Endodermal cell (in vitro differentiated cells): ENCODE data around the gene ATXN10. TPM values are rescaled to one million over a fixed set of nuclear protein-coding genes. Genes with fewer than 3 reads are reported as not detected.

Source experiments
- DNase-seq: peaks from one replicate; pipeline ENCODE4 v3.0.0-alpha.2; 2017
- H3K27ac ChIP-seq: 2 replicates; pipeline ENCODE4 v1.5.1; 2013; ENCODE audit warnings: mild to moderate bottlenecking, low read depth, low read length, moderate library complexity
- H3K27me3 ChIP-seq: 2 replicates; pipeline ENCODE4 v1.6.1; 2013; ENCODE audit warnings: mild to moderate bottlenecking, low read length, moderate library complexity; ENCODE audit not compliant: insufficient read depth, control insufficient read depth, poor library complexity, severe bottlenecking
- H3K36me3 ChIP-seq: 2 replicates; pipeline ENCODE4 v1.7.0; 2013; ENCODE audit warnings: mild to moderate bottlenecking, low read length, moderate library complexity; ENCODE audit not compliant: control insufficient read depth, insufficient read depth
- H3K4me1 ChIP-seq: one replicate; pipeline ENCODE4 v1.7.0; 2013; ENCODE audit warnings: low read length; ENCODE audit not compliant: control insufficient read depth, insufficient read depth
- H3K4me3 ChIP-seq: 2 replicates; pipeline ENCODE4 v1.5.1; 2013; ENCODE audit warnings: mild to moderate bottlenecking, low read length, moderate library complexity
- H3K9ac ChIP-seq: 2 replicates; pipeline ENCODE4 v1.6.1; 2013; ENCODE audit warnings: mild to moderate bottlenecking, low read length, moderate library complexity; ENCODE audit not compliant: poor library complexity, severe bottlenecking; ENCODE audit errors: extremely low read depth
- H3K9me3 ChIP-seq: 2 replicates; pipeline ENCODE4 v1.6.1; 2013; ENCODE audit warnings: mild to moderate bottlenecking, low read length, moderate library complexity; ENCODE audit not compliant: control insufficient read depth
- H3K27ac Mint-ChIP-seq: 2 replicates; pipeline ENCODE4 v1.8.0; 2020; ENCODE audit warnings: mixed read lengths
- H3K27me3 Mint-ChIP-seq: 2 replicates; pipeline ENCODE4 v1.8.0; 2021; ENCODE audit warnings: mild to moderate bottlenecking, mixed read lengths; ENCODE audit not compliant: insufficient read depth
- H3K36me3 Mint-ChIP-seq: 2 replicates; pipeline ENCODE4 v1.8.0; 2020; ENCODE audit warnings: low read depth, mixed read lengths
- H3K4me1 Mint-ChIP-seq: 2 replicates; pipeline ENCODE4 v1.8.0; 2020; ENCODE audit warnings: mixed read lengths
- H3K4me3 Mint-ChIP-seq: 2 replicates; pipeline ENCODE4 v1.8.0; 2020; ENCODE audit warnings: mild to moderate bottlenecking, moderate library complexity, mixed read lengths
- H3K9me3 Mint-ChIP-seq: 2 replicates; pipeline ENCODE4 v1.8.0; 2020; ENCODE audit warnings: mild to moderate bottlenecking, mixed read lengths
- CTCF ChIP-seq: fragments of 200-600 bp; sonication (generic); conservative IDR thresholded peaks from 2 replicates; pipeline ENCODE4 v1.5.0; 2021; ENCODE audit warnings: antibody characterized with exemption, mild to moderate bottlenecking
- WGBS, 2 experiments: methylation state at CpG; one replicate each; pipeline versions ENCODE4 v1.1.5 to v1.1.7; 2013; ENCODE audit warnings: missing lambda C conversion rate in 2 of 2, mixed read lengths in 1 of 2; ENCODE audit not compliant: insufficient coverage in 1 of 2, insufficient read length in 1 of 2; 5-methylcytosine and 5-hydroxymethylcytosine counted together
- total RNA-seq, 2 donors: library from RNA; stranded (reverse); fragmentation: NEBNext Ultra II Directional in 1 of 2; extraction: Animal tissue kit (Norgen Biotek cat#: 25700) in 1 of 2; gene quantifications; 2 replicates in 1 of 2; 3 replicates in 1 of 2; pipeline ENCODE4 v1.2.1, GENCODE V29; 2021

Gene ATXN10
- total RNA-seq, 2 donors from 2014 or later = 223 to 266 TPM

- peaks cover 9% of the 10 kb centered on the region for H3K9me3 ChIP-seq
- H3K36me3 ChIP-seq = peaks cover 48% of the 10 kb centered on the region
- no peak overlapping the region for H3K27ac Mint-ChIP-seq
- H3K4me1 ChIP-seq = peaks cover 3% of the 10 kb centered on the region
- H3K4me1 Mint-ChIP-seq = peaks cover 4% of the 10 kb centered on the region
- H3K27me3 Mint-ChIP-seq = no peaks in the 10 kb centered on the region
- no peak for DNase-seq
- no peak overlapping the region for H3K9ac ChIP-seq
- H3K27me3 ChIP-seq = no peaks in the 10 kb centered on the region
- no peak overlapping the region for H3K27ac ChIP-seq
- no peak overlapping the region for H3K4me3 Mint-ChIP-seq
- no peaks in the 10 kb centered on the region for H3K9me3 Mint-ChIP-seq
- WGBS, 2 experiments = 93 to 98% methylated on average over 6 of the region's 6 CpGs
- H3K36me3 Mint-ChIP-seq = peaks cover 54% of the 10 kb centered on the region
- TF ChIP-seq CTCF = no peak
- no peak overlapping the region for H3K4me3 ChIP-seq
Measured at GRCh38 chr22:45805413-45805812, 133.8 kb downstream of the ATXN10 start.

DNA sequence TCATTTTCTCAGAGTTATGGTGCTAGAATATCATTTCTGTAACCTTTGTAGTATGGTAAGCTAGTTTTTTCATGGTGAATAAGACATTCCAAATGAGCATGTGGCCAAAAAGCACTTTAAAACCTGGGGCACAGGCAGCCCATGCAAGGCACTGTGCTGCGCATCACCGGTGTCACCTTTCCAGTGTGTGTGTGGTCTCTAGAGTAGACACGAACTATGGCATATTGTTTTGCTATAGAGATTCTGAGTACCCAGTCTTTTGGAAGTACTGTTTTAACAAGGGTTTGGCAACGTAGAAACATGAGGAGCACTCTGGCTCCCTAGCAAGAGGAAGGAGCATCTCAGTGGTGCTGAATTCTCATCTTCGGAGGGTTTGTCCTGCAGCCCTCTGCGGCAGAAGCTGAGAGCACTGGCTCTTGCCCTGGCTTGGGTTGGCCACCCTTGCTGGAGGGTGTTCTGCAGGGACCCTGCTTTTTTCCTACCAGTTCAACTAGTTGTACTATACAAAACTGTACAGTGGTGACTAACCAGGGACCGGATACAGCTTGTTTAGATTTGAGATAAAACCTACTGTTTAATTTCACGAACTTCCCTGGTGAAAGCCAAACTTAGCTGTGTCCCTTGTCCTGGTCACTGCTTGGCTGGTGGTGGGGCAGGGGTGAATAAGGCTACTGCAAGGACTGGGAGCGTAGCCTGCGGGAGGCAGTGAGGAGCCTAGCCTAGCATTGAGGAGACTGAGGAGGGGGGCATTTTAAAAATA is 135.7 kb downstream of the ATXN10 start:
- Mint-ChIP-seq H3K27ac (no peak overlapping the region), H3K27me3 (no peaks in the 10 kb centered on the region), H3K4me1 (peaks cover 4% of the 10 kb centered on the region), H3K36me3 (peaks cover 45% of the 10 kb centered on the region), H3K4me3 (no peak overlapping the region), H3K9me3 (no peaks in the 10 kb centered on the region)
- 95 to 97% methylated on average over 10 of the region's 10 CpGs for WGBS, 2 experiments
- no peaks in the 10 kb centered on the region for H3K9me3 ChIP-seq
- no peak overlapping the region for H3K4me3 ChIP-seq
- peaks cover 53% of the 10 kb centered on the region for H3K36me3 ChIP-seq
- peaks cover 3% of the 10 kb centered on the region for H3K4me1 ChIP-seq
- no peak overlapping the region for H3K27ac ChIP-seq
- no peak for DNase-seq
- TF ChIP-seq CTCF = no peak
- no peaks in the 10 kb centered on the region for H3K27me3 ChIP-seq
- no peak overlapping the region for H3K9ac ChIP-seq

GRCh38 chr22:45812910-45813309 is 141.3 kb downstream of the ATXN10 start:
- H3K27ac Mint-ChIP-seq = no peak overlapping the region
- no peak for TF ChIP-seq CTCF
- no peaks in the 10 kb centered on the region for H3K27me3 Mint-ChIP-seq
- Histone ChIP-seq H3K36me3 (peaks cover 53% of the 10 kb centered on the region), H3K27ac (no peak overlapping the region), H3K27me3 (no peaks in the 10 kb centered on the region), H3K9ac (no peak overlapping the region), H3K4me1 (no peaks in the 10 kb centered on the region), H3K4me3 (no peak overlapping the region), H3K9me3 (no peaks in the 10 kb centered on the region)
- peaks cover 57% of the 10 kb centered on the region for H3K36me3 Mint-ChIP-seq
- WGBS, 2 experiments = 95% methylated on average over 5 to 6 of the region's 6 CpGs
- no peak overlapping the region for H3K4me3 Mint-ChIP-seq
- no peaks in the 10 kb centered on the region for H3K9me3 Mint-ChIP-seq
- peaks cover 3% of the 10 kb centered on the region for H3K4me1 Mint-ChIP-seq
- DNase-seq = no peak
